ENCODE results near the gene RAB33B. TPM values are rescaled to one million over a fixed set of nuclear protein-coding genes. Genes with fewer than 3 reads are reported as not detected.

Gene RAB33B
- total and polyA plus RNA-seq, 2 of the 8 experiments (the other 6 are each of a cell fraction or from before 2014, with no cell fraction given): 4.2 to 8.7 TPM

GRCh38 chr4:139501117-139501516, 47.2 kb downstream of the RAB33B start (continued):
- TF ChIP-seq, protein P1, sequence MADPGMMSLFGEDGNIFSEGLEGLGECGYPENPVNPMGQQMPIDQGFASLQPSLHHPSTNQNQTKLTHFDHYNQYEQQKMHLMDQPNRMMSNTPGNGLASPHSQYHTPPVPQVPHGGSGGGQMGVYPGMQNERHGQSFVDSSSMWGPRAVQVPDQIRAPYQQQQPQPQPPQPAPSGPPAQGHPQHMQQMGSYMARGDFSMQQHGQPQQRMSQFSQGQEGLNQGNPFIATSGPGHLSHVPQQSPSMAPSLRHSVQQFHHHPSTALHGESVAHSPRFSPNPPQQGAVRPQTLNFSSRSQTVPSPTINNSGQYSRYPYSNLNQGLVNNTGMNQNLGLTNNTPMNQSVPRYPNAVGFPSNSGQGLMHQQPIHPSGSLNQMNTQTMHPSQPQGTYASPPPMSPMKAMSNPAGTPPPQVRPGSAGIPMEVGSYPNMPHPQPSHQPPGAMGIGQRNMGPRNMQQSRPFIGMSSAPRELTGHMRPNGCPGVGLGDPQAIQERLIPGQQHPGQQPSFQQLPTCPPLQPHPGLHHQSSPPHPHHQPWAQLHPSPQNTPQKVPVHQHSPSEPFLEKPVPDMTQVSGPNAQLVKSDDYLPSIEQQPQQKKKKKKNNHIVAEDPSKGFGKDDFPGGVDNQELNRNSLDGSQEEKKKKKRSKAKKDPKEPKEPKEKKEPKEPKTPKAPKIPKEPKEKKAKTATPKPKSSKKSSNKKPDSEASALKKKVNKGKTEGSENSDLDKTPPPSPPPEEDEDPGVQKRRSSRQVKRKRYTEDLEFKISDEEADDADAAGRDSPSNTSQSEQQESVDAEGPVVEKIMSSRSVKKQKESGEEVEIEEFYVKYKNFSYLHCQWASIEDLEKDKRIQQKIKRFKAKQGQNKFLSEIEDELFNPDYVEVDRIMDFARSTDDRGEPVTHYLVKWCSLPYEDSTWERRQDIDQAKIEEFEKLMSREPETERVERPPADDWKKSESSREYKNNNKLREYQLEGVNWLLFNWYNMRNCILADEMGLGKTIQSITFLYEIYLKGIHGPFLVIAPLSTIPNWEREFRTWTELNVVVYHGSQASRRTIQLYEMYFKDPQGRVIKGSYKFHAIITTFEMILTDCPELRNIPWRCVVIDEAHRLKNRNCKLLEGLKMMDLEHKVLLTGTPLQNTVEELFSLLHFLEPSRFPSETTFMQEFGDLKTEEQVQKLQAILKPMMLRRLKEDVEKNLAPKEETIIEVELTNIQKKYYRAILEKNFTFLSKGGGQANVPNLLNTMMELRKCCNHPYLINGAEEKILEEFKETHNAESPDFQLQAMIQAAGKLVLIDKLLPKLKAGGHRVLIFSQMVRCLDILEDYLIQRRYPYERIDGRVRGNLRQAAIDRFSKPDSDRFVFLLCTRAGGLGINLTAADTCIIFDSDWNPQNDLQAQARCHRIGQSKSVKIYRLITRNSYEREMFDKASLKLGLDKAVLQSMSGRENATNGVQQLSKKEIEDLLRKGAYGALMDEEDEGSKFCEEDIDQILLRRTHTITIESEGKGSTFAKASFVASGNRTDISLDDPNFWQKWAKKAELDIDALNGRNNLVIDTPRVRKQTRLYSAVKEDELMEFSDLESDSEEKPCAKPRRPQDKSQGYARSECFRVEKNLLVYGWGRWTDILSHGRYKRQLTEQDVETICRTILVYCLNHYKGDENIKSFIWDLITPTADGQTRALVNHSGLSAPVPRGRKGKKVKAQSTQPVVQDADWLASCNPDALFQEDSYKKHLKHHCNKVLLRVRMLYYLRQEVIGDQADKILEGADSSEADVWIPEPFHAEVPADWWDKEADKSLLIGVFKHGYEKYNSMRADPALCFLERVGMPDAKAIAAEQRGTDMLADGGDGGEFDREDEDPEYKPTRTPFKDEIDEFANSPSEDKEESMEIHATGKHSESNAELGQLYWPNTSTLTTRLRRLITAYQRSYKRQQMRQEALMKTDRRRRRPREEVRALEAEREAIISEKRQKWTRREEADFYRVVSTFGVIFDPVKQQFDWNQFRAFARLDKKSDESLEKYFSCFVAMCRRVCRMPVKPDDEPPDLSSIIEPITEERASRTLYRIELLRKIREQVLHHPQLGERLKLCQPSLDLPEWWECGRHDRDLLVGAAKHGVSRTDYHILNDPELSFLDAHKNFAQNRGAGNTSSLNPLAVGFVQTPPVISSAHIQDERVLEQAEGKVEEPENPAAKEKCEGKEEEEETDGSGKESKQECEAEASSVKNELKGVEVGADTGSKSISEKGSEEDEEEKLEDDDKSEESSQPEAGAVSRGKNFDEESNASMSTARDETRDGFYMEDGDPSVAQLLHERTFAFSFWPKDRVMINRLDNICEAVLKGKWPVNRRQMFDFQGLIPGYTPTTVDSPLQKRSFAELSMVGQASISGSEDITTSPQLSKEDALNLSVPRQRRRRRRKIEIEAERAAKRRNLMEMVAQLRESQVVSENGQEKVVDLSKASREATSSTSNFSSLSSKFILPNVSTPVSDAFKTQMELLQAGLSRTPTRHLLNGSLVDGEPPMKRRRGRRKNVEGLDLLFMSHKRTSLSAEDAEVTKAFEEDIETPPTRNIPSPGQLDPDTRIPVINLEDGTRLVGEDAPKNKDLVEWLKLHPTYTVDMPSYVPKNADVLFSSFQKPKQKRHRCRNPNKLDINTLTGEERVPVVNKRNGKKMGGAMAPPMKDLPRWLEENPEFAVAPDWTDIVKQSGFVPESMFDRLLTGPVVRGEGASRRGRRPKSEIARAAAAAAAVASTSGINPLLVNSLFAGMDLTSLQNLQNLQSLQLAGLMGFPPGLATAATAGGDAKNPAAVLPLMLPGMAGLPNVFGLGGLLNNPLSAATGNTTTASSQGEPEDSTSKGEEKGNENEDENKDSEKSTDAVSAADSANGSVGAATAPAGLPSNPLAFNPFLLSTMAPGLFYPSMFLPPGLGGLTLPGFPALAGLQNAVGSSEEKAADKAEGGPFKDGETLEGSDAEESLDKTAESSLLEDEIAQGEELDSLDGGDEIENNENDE (IDR thresholded peaks at IDR 0.05; ENCODE audit: insufficient replicate concordance, low read length): no peak
- TF ChIP-seq SP4 (IDR thresholded peaks at IDR 0.05; ENCODE audit: low read length) (no peak), BRCA1 (IDR thresholded peaks at IDR 0.05; ENCODE audit: low read depth, low read length) (no peak), NRF1 (IDR thresholded peaks at IDR 0.05; ENCODE audit: low read depth, low read length) (no peak), SIX5 (IDR thresholded peaks at IDR 0.05; ENCODE audit: low read depth, low read length) (no peak), TBP (IDR thresholded peaks at IDR 0.05; ENCODE audit: low read depth, low read length) (no peak), HDAC2 (IDR thresholded peaks at IDR 0.05; ENCODE audit: borderline replicate concordance in 1 of 2, low read depth in 2 of 2, low read length in 2 of 2) (no peak), KDM4A (IDR thresholded peaks at IDR 0.05; ENCODE audit: low read depth, low read length, severe bottlenecking) (no peak), SAP30 (IDR thresholded peaks at IDR 0.05; ENCODE audit: insufficient read depth, insufficient replicate concordance, low read length) (no peak), KDM5A (IDR thresholded peaks at IDR 0.05; ENCODE audit: low read length) (no peak)
